T-cell (primary cell): ENCODE data around the gene HOOK2. TPM values are rescaled to one million over a fixed set of nuclear protein-coding genes. Genes with fewer than 3 reads are reported as not detected.
A peak's percentile ranks its signal among the peaks of the same experiment; 100 is the strongest.

ENCODE experiments used
- ATAC-seq, 4 experiments: fragments of 200-7000 bp in 3 of 4; fragments of 150-1000 bp in 1 of 4; cut with Tn5 transposase; replicated peaks in 1 of 4; 1 replicate in 3 of 4; 2 replicates in 1 of 4; pipeline ENCODE4 v1.10.0; 2021; ENCODE audit warnings: moderate library complexity in 3 of 4, mild to moderate bottlenecking in 2 of 4, moderate number of reproducible peaks in 1 of 4
- CTCF ChIA-PET, 2 donors: fragments of 300-600 bp; sonication (Branson Sonifier 250); formaldehyde crosslinking; loops; one replicate each; lab custom pipeline; 2022; ENCODE audit warnings: antibody characterized with exemption in 2 of 2; lab: Charles Lee
- POLR2A ChIA-PET, 2 donors: fragments of 300-600 bp; sonication (Branson Sonifier 250); formaldehyde crosslinking; loops; one replicate each; lab custom pipeline; 2022; ENCODE audit warnings: antibody characterized with exemption in 2 of 2; lab: Charles Lee
- DNase-seq, 35 experiments: peaks; one replicate each; pipeline versions ENCODE4 v3.0.0 to v3.0.0-alpha.2; 2013 to 2023
- H3K27ac ChIP-seq: one replicate; pipeline ENCODE4 v1.5.1; 2013; ENCODE audit warnings: low read length
- H3K27me3 ChIP-seq, 2 experiments: replicated peaks in 1 of 2; 1 replicate in 1 of 2; 2 replicates in 1 of 2; pipeline versions ENCODE4 v1.6.1 to v1.7.0; 2013; ENCODE audit warnings: low read length in 1 of 2, mixed read lengths in 1 of 2; ENCODE audit not compliant: control insufficient read depth in 2 of 2, insufficient read depth in 2 of 2; ENCODE audit errors: extremely low read depth in 1 of 2
- H3K36me3 ChIP-seq, 2 donors: 1 replicate in 1 of 2; 2 replicates in 1 of 2; pipeline versions ENCODE4 v1.6.1 to v1.7.0; 2013; ENCODE audit warnings: low read length in 1 of 2; ENCODE audit not compliant: control insufficient read depth in 2 of 2, insufficient read depth in 1 of 2; ENCODE audit errors: extremely low read depth in 1 of 2
- H3K4me1 ChIP-seq, 2 experiments: 1 replicate in 1 of 2; 2 replicates in 1 of 2; pipeline versions ENCODE4 v1.6.1 to v1.7.0; 2013; ENCODE audit warnings: low read length in 2 of 2, mixed read lengths in 1 of 2; ENCODE audit not compliant: insufficient read depth in 2 of 2, control insufficient read depth in 1 of 2; ENCODE audit errors: extremely low read depth in 1 of 2
- H3K4me3 ChIP-seq, 2 donors: 1 replicate in 1 of 2; 2 replicates in 1 of 2; pipeline versions ENCODE4 v1.5.1 to v1.7.0; 2013; ENCODE audit warnings: mild to moderate bottlenecking in 2 of 2, low read length in 1 of 2, moderate library complexity in 1 of 2; ENCODE audit not compliant: control insufficient read depth in 1 of 2; ENCODE audit errors: extremely low read depth in 1 of 2
- H3K9me3 ChIP-seq: 2 replicates; pipeline ENCODE4 v1.7.0; 2013
- H3K27ac Mint-ChIP-seq, 2 donors: one replicate each; pipeline ENCODE4 v1.8.0; 2020 to 2021; ENCODE audit warnings: mild to moderate bottlenecking in 2 of 2, mixed read lengths in 2 of 2
- H3K27me3 Mint-ChIP-seq, 2 donors: one replicate each; pipeline ENCODE4 v1.8.0; 2021 to 2022; ENCODE audit warnings: mixed read lengths in 2 of 2
- H3K36me3 Mint-ChIP-seq: one replicate; pipeline ENCODE4 v1.8.0; 2021; ENCODE audit warnings: mixed read lengths
- H3K4me1 Mint-ChIP-seq, 3 donors: one replicate each; pipeline ENCODE4 v1.8.0; 2020 to 2022; ENCODE audit warnings: mixed read lengths in 3 of 3, mild to moderate bottlenecking in 1 of 3
- H3K4me3 Mint-ChIP-seq, 3 donors: one replicate each; pipeline ENCODE4 v1.8.0; 2020 to 2022; ENCODE audit warnings: mild to moderate bottlenecking in 3 of 3, mixed read lengths in 3 of 3, moderate library complexity in 3 of 3
- H3K9me3 Mint-ChIP-seq, 3 donors: one replicate each; pipeline ENCODE4 v1.8.0; 2020 to 2022; ENCODE audit warnings: mixed read lengths in 3 of 3
- WGBS: methylation state at CpG from one replicate; pipeline ENCODE4 v1.1.5; 2013; ENCODE audit warnings: missing lambda C conversion rate; ENCODE audit not compliant: insufficient coverage; 5-methylcytosine and 5-hydroxymethylcytosine counted together
- total RNA-seq, 35 experiments: library from RNA in 6 of 35; stranded (reverse) in 6 of 35; fragments of 120-200 nt in 1 of 35; gene quantifications; one replicate each; pipeline versions ENCODE4 v1.2.1 to v1.2.4 and lab custom pipeline; 2013 to 2026

The HOOK2 gene
- total RNA-seq, 5 donors from 2014 or later (not counting 1 experiment from before 2014, with no cell fraction given): 19.7 to 26.6 (median 22.8) TPM

DNA sequence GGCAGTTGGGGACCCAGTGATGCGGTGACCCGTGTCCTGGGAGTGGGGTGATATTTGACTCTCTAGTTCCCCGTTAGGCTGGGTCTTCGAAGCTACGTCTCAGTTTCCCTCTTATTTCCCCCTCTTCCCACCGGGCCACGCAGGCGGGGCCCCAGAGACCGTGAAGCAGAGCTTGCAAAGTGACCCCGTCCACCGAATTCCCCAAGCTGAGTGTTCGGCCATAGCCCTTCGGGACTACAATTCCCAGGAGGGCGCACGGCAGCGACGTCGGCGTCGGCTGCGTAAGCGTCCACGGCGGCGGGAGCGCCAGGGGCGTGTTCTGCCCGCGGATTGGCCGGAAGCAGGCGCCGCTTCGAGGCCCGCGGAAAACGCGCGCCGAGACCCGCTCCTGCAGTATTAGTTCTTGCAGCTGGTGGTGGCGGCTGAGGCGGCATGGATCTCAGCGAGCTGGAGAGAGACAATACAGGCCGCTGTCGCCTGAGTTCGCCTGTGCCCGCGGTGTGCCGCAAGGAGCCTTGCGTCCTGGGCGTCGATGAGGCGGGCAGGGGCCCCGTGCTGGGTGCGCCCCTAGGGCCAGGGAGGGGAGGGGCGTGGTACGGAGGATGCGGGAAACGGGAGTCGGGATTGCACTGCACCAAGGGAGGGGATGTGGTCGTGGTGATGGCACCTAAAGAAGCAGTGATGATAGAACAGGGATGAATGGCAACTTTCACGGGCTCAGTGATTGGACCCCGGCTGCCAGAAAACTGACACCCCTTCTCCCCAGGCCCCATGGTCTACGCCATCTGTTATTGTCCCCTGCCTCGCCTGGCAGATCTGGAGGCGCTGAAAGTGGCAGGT, 31.1 kb upstream of the HOOK2 start, which contains the start of gene RNASEH2A:
TSS of gene RNASEH2A (plus strand) at position 343 of the 840 bp plus-strand sequence. CDS start at position 433, 90 bp downstream.
- H3K36me3 Mint-ChIP-seq: peaks cover 10% of the 10 kb centered on the region
- peaks cover 0 to 2% of the 10 kb centered on the region in 2 experiments for H3K27me3 ChIP-seq
- no peaks in the 10 kb centered on the region for H3K9me3 Mint-ChIP-seq
- H3K4me3 Mint-ChIP-seq: peak within 1 kb of the TSS; percentile 85 to 95 (median 87)
- CTCF ChIA-PET: interaction anchor here (0.5 to 1.3 kb wide), 7 partner anchors 9 to 927 kb away, joined by 3 to 7 read pairs (median 4); no protein-coding TSS in a partner anchor
- H3K4me1 Mint-ChIP-seq: peaks cover 21 to 24% (median 24%) of the 10 kb centered on the region in 3 donors
- no peaks in the 10 kb centered on the region for H3K27me3 Mint-ChIP-seq
- DNase-seq (peak; percentile 75 to 92 (median 81)), ATAC-seq (peak; percentile 85 to 89 (median 87))
- peaks cover 0 to 7% of the 10 kb centered on the region in 2 donors for H3K36me3 ChIP-seq
- WGBS: under 1% methylated on average over 54 of the region's 66 CpGs
- peak within 1 kb of the TSS; percentile 65 to 85 for H3K4me3 ChIP-seq
- peaks cover 4 to 27% of the 10 kb centered on the region in 2 experiments for H3K4me1 ChIP-seq
- H3K27ac Mint-ChIP-seq: peak within 1 kb of the TSS; percentile 70 to 90
- POLR2A ChIA-PET: interaction anchor here (0.5 to 1.1 kb wide), 5 partner anchors 13 to 126 kb away, joined by 3 to 6 read pairs (median 3); partner anchors contain the start of gene JUNB (in 1 of the 2)
- no peaks in the 10 kb centered on the region for H3K9me3 ChIP-seq
- peak within 1 kb of the TSS; percentile 58 for H3K27ac ChIP-seq

- H3K4me1 Mint-ChIP-seq: peaks cover 28 to 41% (median 39%) of the 10 kb centered on the region in 3 donors
- no peaks in the 10 kb centered on the region for H3K9me3 ChIP-seq
- H3K27ac ChIP-seq: no peak overlapping the region
- no peak for DNase-seq
- 97% methylated on average over 25 of the region's 26 CpGs for WGBS
- ChIA-PET CTCF (interaction anchor here (0.7 to 0.9 kb wide), 2 partner anchors 38 to 46 kb away, joined by 3 to 5 read pairs; no protein-coding TSS in a partner anchor), POLR2A (interaction anchor here in 1 of 2 donors (0.6 kb wide), 1 partner anchor 87 kb away, joined by 6 read pairs; no protein-coding TSS in a partner anchor)
- H3K36me3 Mint-ChIP-seq: peaks cover 4% of the 10 kb centered on the region
- H3K27me3 ChIP-seq: peaks cover 0 to 2% of the 10 kb centered on the region in 2 experiments
- H3K36me3 ChIP-seq: peaks cover 0 to 11% of the 10 kb centered on the region in 2 donors
- peak overlapping the region in 1 of 3 donors; percentile 4 for H3K4me3 Mint-ChIP-seq
- H3K27me3 Mint-ChIP-seq: no peaks in the 10 kb centered on the region
- no peak overlapping the region for H3K4me3 ChIP-seq
- H3K9me3 Mint-ChIP-seq: no peaks in the 10 kb centered on the region
- H3K27ac Mint-ChIP-seq: no peak overlapping the region
- peaks cover 10 to 43% of the 10 kb centered on the region in 2 experiments for H3K4me1 ChIP-seq
- no peak for ATAC-seq
Measured at GRCh38 chr19:12804051-12804450, 28.7 kb upstream of the HOOK2 start.

DNA sequence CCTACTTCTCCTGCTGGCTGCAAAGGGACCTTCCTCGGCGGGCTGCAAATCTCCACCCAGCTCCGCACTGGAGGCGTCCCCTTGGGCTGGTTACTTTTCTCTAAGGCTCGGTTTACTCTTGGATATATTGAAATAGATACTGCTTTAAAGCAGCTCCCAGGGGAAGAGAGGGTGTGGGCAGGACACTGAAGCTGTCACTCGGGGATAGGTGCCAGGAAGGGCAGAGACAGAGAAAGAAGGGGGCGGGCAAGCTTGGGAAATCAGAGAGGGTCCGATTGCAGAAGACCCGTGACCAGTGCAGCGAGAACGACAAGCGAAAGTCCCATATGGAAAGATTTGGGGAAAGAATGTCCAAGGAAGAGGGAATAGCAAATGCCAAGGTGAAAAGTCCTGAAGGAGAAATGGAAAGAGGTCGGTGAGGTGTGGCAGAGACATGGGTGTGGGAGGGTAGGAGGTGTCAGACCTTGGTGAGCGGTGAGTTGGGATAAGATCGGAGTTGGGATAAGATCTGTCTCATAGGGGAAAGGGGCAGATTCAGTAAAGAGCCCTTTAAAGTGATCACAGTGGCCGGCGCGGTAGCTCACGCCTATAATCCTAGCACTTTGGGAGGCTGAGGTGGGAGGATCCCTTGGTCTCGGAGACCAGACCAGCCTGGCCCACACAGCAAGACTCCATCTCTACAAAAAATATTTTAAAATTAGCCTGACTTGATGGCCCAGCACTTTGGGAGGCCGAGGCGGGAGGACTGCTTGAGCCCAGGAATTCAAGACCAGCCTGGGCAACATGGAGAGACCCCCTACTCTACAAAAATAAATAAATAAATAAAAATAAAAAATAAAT, 27.1 kb upstream of the HOOK2 start:
- H3K36me3 ChIP-seq: peaks cover 0 to 15% of the 10 kb centered on the region in 2 donors
- 38% methylated on average over 15 of the region's 22 CpGs for WGBS
- DNase-seq (no peak), ATAC-seq (no peak)
- peak overlapping the region; percentile 86 to 87 (median 86) for H3K4me3 Mint-ChIP-seq
- no peaks in the 10 kb centered on the region for H3K27me3 Mint-ChIP-seq
- H3K27ac ChIP-seq: no peak overlapping the region
- no peaks in the 10 kb centered on the region for H3K9me3 ChIP-seq
- POLR2A ChIA-PET: no interaction called here
- H3K4me3 ChIP-seq: peak overlapping the region; percentile 93 to 96
- H3K4me1 Mint-ChIP-seq: peaks cover 28 to 38% (median 35%) of the 10 kb centered on the region in 3 donors
- H3K27ac Mint-ChIP-seq: peak overlapping the region in 1 of 2 donors; percentile 41
- peaks cover 10 to 43% of the 10 kb centered on the region in 2 experiments for H3K4me1 ChIP-seq
- H3K9me3 Mint-ChIP-seq: no peaks in the 10 kb centered on the region
- peaks cover 0 to 2% of the 10 kb centered on the region in 2 experiments for H3K27me3 ChIP-seq
- no peaks in the 10 kb centered on the region for H3K36me3 Mint-ChIP-seq
- CTCF ChIA-PET: interaction anchor here in 1 of 2 donors (0.5 kb wide), 1 partner anchor 8 kb away, joined by 5 read pairs; no protein-coding TSS in a partner anchor

- WGBS: under 1% methylated on average over 77 of the region's 78 CpGs
- H3K4me3 Mint-ChIP-seq: peak within 1 kb of the TSS; percentile 86 to 87 (median 86)
- CTCF ChIA-PET: interaction anchor here in 1 of 2 donors (0.6 kb wide), 1 partner anchor 290 kb away, joined by 4 read pairs; no protein-coding TSS in a partner anchor
Measured at GRCh38 chr19:12801466-12802266, 26.3 kb upstream of the HOOK2 start, which contains the start of the genes PRDX2 and THSD8. Gene PRDX2, minus strand, starts transcription at chr19:12801800. Its CDS starts 539 bp downstream, at chr19:12801261. Gene THSD8, plus strand, starts transcription at chr19:12802069. Its CDS starts 3 bp downstream, at chr19:12802072.

DNA sequence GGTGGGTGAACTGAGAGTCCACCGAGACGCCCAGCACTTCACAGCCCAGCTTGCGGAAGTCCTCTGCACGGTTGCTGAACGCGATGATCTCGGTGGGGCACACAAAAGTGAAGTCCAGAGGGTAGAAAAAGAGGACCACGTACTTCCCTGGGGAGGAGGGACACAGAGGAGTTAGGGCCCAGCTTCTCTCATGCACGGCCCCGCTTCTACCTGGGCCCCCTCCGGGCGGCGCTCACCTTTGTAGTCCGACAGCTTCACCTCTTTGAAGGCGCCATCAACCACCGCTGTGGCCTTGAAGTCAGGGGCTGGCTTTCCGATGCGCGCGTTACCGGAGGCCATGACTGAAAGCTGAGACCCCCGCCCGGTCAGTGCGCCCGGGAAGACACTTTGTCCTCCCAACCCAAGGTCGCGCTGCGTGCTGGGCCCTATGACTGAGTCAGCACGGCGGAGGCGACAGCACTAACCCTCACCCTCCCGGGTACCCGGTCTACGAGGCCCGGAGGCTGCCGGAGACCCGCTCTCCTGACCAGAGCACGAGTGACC, 25.6 kb upstream of the HOOK2 start:
- ATAC-seq (peak; percentile 3 to 17 (median 10)), DNase-seq (peak in 2 of 35 experiments; percentile 11 to 16)
- Histone ChIP-seq H3K27ac (peak overlapping the region; percentile 65), H3K27me3 (no peaks in the 10 kb centered on the region), H3K4me3 (peak overlapping the region; percentile 93 to 96), H3K9me3 (no peaks in the 10 kb centered on the region), H3K36me3 (peaks cover 0 to 21% of the 10 kb centered on the region in 2 donors), H3K4me1 (peaks cover 11 to 37% of the 10 kb centered on the region in 2 experiments)
- H3K27me3 Mint-ChIP-seq: no peaks in the 10 kb centered on the region
- peaks cover 3% of the 10 kb centered on the region for H3K36me3 Mint-ChIP-seq
- ChIA-PET POLR2A (interaction anchor here (0.6 to 0.7 kb wide), 4 partner anchors 9 to 1604 kb away, joined by 3 to 7 read pairs (median 3); no protein-coding TSS in a partner anchor), CTCF (interaction anchor here (0.5 to 1.4 kb wide), 4 partner anchors 36 to 290 kb away, joined by 3 to 6 read pairs (median 4); no protein-coding TSS in a partner anchor)
- peaks cover 23 to 33% (median 29%) of the 10 kb centered on the region in 3 donors for H3K4me1 Mint-ChIP-seq
- 7% methylated on average over 30 of the region's 38 CpGs for WGBS
- peak overlapping the region; percentile 76 to 85 for H3K27ac Mint-ChIP-seq
- H3K9me3 Mint-ChIP-seq: no peaks in the 10 kb centered on the region
- H3K4me3 Mint-ChIP-seq: peak overlapping the region; percentile 86 to 87 (median 86)

More at GRCh38 chr19:12801466-12802266, 26.3 kb upstream of the HOOK2 start, which contains the start of the genes PRDX2 and THSD8:
- peak; percentile 22 to 80 (median 78) for ATAC-seq
- Mint-ChIP-seq H3K4me1 (peaks cover 24 to 33% (median 29%) of the 10 kb centered on the region in 3 donors), H3K27ac (peak within 1 kb of the TSS; percentile 76 to 85), H3K9me3 (no peaks in the 10 kb centered on the region), H3K36me3 (peaks cover under 1% of the 10 kb centered on the region), H3K27me3 (no peaks in the 10 kb centered on the region)
- Histone ChIP-seq H3K4me1 (peaks cover 6 to 37% of the 10 kb centered on the region in 2 experiments), H3K27me3 (peaks cover 0 to 2% of the 10 kb centered on the region in 2 experiments), H3K4me3 (peak within 1 kb of the TSS; percentile 93 to 96), H3K27ac (peak within 1 kb of the TSS; percentile 65), H3K9me3 (no peaks in the 10 kb centered on the region), H3K36me3 (peaks cover 0 to 20% of the 10 kb centered on the region in 2 donors)
- DNase-seq: peak in 27 of 35 experiments; percentile 33 to 83 (median 58)
- POLR2A ChIA-PET: interaction anchor here (0.6 kb wide), 2 partner anchors 25 to 1604 kb away, joined by 3 to 7 read pairs; no protein-coding TSS in a partner anchor
